Diencephalon (tissue), 1 donor: ENCODE data around the gene BPIFA2. TPM values are rescaled to one million over a fixed set of nuclear protein-coding genes. Genes with fewer than 3 reads are reported as not detected.

Source experiments
- total RNA-seq: library from RNA; depleted of rRNA; stranded (reverse); fragments of >200 nt; gene quantifications from one replicate; pipeline ENCODE4 v1.2.3, GENCODE V29; 2014

The BPIFA2 gene
- not detected for total RNA-seq

GRCh38 chr20:33167859-33168258 is at the start of gene BPIFA2:
TSS of gene BPIFA2 (plus strand) at chr20:33168159. CDS start at chr20:33169146, 987 bp downstream.

GRCh38 chr20:33217052-33217451 is 49.1 kb downstream of the BPIFA2 start, which contains the start of gene BPIFA3:
TSS of gene BPIFA3 (plus strand) at chr20:33217352. CDS start at chr20:33217537, 185 bp downstream.

Other genes with a start within 250 kb of the BPIFA2 start
- not detected for gene SUN5, start 163.7 kb upstream of the BPIFA2 start, total RNA-seq
- not detected for gene BPIFB2, start 160.5 kb upstream of the BPIFA2 start, total RNA-seq
- gene BPIFB6, start 136.5 kb upstream of the BPIFA2 start, total RNA-seq: not detected
- gene BPIFB3, start 114.3 kb upstream of the BPIFA2 start, total RNA-seq: not detected
- gene BPIFB4, start 88.5 kb upstream of the BPIFA2 start, total RNA-seq: not detected
- gene BPIFA3, start 49.2 kb downstream of the BPIFA2 start, total RNA-seq: not detected
- gene BPIFA1, start 67.8 kb downstream of the BPIFA2 start, total RNA-seq: not detected
- gene BPIFB1, start 115.1 kb downstream of the BPIFA2 start, total RNA-seq: not detected
- 39.0 TPM for gene CDK5RAP1, start 233.4 kb downstream of the BPIFA2 start, total RNA-seq